IMR-90 (cell line): ENCODE results near the gene ARPC4. TPM values are rescaled to one million over a fixed set of nuclear protein-coding genes. Genes with fewer than 3 reads are reported as not detected.

ENCODE experiments used
- ATAC-seq: fragments of 200-7000 bp; cut with Tn5 transposase; 2 replicates; pipeline ENCODE4 v1.9.1; 2020; ENCODE audit warnings: low read depth, mild to moderate bottlenecking, moderate library complexity
- BruUV-seq: library from RNA; stranded (reverse); fragments of 400-500 nt; replicated peaks from 2 replicates; lab custom pipeline; 2021; lab: Mats Ljungman, UMichigan
- CTCF ChIA-PET: fragments of 300-600 bp; formaldehyde crosslinking; extraction: SDS; loops from one replicate; lab custom pipeline; 2021; ENCODE audit warnings: antibody characterized with exemption; lab: Yijun Ruan, JAX
- POLR2A ChIA-PET: fragments of 300-600 bp; sonication (Branson Sonifier 250); formaldehyde crosslinking; loops from one replicate; lab custom pipeline; 2022; ENCODE audit warnings: antibody characterized with exemption; ENCODE audit not compliant: unreplicated experiment; lab: Charles Lee
- DNase-seq: peaks from one replicate; pipeline ENCODE4 v3.0.0; 2013
- H2AFZ ChIP-seq: replicated peaks from 2 replicates; pipeline ENCODE3; 2013; ENCODE audit warnings: low read length, mild to moderate bottlenecking; ENCODE audit not compliant: poor library complexity
- H2AK5ac ChIP-seq: 2 replicates; pipeline ENCODE4 v1.6.1; 2013; ENCODE audit warnings: low read depth, low read length, inconsistent platforms
- H2AK9ac ChIP-seq: replicated peaks from 2 replicates; pipeline ENCODE3; 2013; ENCODE audit warnings: mild to moderate bottlenecking, low read depth, low read length, moderate library complexity; ENCODE audit not compliant: poor library complexity
- H2BK120ac ChIP-seq: 2 replicates; pipeline ENCODE4 v1.6.1; 2013; ENCODE audit warnings: low read depth, low read length, inconsistent platforms
- H2BK15ac ChIP-seq: 3 replicates; pipeline ENCODE4 v1.6.1; 2013; ENCODE audit warnings: low read depth, low read length, inconsistent platforms
- H2BK20ac ChIP-seq: 2 replicates; pipeline ENCODE4 v1.6.1; 2013; ENCODE audit warnings: low read depth, mild to moderate bottlenecking, inconsistent platforms, low read length, moderate library complexity
- H2BK5ac ChIP-seq: 2 replicates; pipeline ENCODE4 v1.6.1; 2013; ENCODE audit warnings: mild to moderate bottlenecking, low read depth, low read length, inconsistent platforms; ENCODE audit not compliant: poor library complexity, severe bottlenecking
- H3K14ac ChIP-seq: replicated peaks from 2 replicates; pipeline ENCODE4 v1.6.1; 2013; ENCODE audit warnings: low read depth, low read length, inconsistent platforms
- H3K18ac ChIP-seq: 2 replicates; pipeline ENCODE4 v1.6.1; 2013; ENCODE audit warnings: low read depth, low read length, control low read depth
- H3K23ac ChIP-seq: 2 replicates; pipeline ENCODE4 v1.6.1; 2013; ENCODE audit warnings: low read depth, low read length, inconsistent platforms
- H3K27ac ChIP-seq: 2 replicates; pipeline ENCODE4 v1.5.1; 2013; ENCODE audit warnings: mild to moderate bottlenecking, control low read depth, low read length; ENCODE audit not compliant: insufficient read depth
- H3K27me3 ChIP-seq: 2 replicates; pipeline ENCODE4 v1.6.1; 2013; ENCODE audit warnings: low read length; ENCODE audit not compliant: control insufficient read depth, insufficient read depth
- H3K36me3 ChIP-seq: 2 replicates; pipeline ENCODE4 v1.6.1; 2013; ENCODE audit warnings: low read length, mixed read lengths; ENCODE audit not compliant: control insufficient read depth, insufficient read depth
- H3K4ac ChIP-seq: 2 replicates; pipeline ENCODE4 v1.6.1; 2013; ENCODE audit warnings: low read depth, low read length, inconsistent platforms
- H3K4me1 ChIP-seq: 2 replicates; pipeline ENCODE4 v1.6.1; 2013; ENCODE audit warnings: low read length, mixed read lengths; ENCODE audit not compliant: control insufficient read depth, insufficient read depth
- H3K4me2 ChIP-seq: 2 replicates; pipeline ENCODE4 v1.6.1; 2013; ENCODE audit warnings: low read depth, mild to moderate bottlenecking, control low read depth, low read length, moderate library complexity
- H3K4me3 ChIP-seq: 2 replicates; pipeline ENCODE4 v1.5.1; 2013; ENCODE audit warnings: low read depth, mild to moderate bottlenecking, control low read depth, low read length, moderate library complexity; ENCODE audit not compliant: insufficient read depth
- H3K56ac ChIP-seq: 2 replicates; pipeline ENCODE4 v1.6.1; 2013; ENCODE audit warnings: low read length, inconsistent platforms; ENCODE audit not compliant: insufficient read depth; ENCODE audit errors: extremely low read depth
- H3K79me1 ChIP-seq, 2 experiments: 2 replicates each; pipeline ENCODE4 v1.6.1; 2013; ENCODE audit warnings: low read length in 2 of 2, inconsistent platforms in 1 of 2, low read depth in 1 of 2
- H3K9ac ChIP-seq: 2 replicates; pipeline ENCODE4 v1.6.1; 2013; ENCODE audit warnings: low read depth, low read length, control low read depth
- H3K9me1 ChIP-seq: 2 replicates; pipeline ENCODE4 v1.6.1; 2013; ENCODE audit warnings: low read length, inconsistent platforms; ENCODE audit not compliant: insufficient read depth
- H3K9me3 ChIP-seq: 2 replicates; pipeline ENCODE4 v1.6.1; 2013; ENCODE audit warnings: low read length; ENCODE audit not compliant: control insufficient read depth, insufficient read depth
- H4K20me1 ChIP-seq: 2 replicates; pipeline ENCODE4 v1.6.1; 2013; ENCODE audit warnings: low read length, inconsistent platforms; ENCODE audit not compliant: insufficient read depth
- H4K5ac ChIP-seq: 2 replicates; pipeline ENCODE4 v1.6.1; 2013; ENCODE audit warnings: mild to moderate bottlenecking, low read depth, low read length, control low read depth
- H4K8ac ChIP-seq, 2 experiments: 2 replicates each; pipeline ENCODE4 v1.6.1; 2013; ENCODE audit warnings: low read depth in 2 of 2, low read length in 2 of 2, control low read depth in 1 of 2, inconsistent platforms in 1 of 2
- H4K91ac ChIP-seq: 2 replicates; pipeline ENCODE4 v1.6.1; 2013; ENCODE audit warnings: low read depth, low read length, inconsistent platforms; ENCODE audit not compliant: insufficient read depth
- CTCF ChIP-seq: conservative IDR thresholded peaks from 2 replicates; pipeline ENCODE4 v1.5.1; 2012; ENCODE audit warnings: mild to moderate bottlenecking, low read depth, low read length, improper control_type of control experiment
- FOS ChIP-seq: fragments of 150-350 bp; IDR thresholded peaks from 2 replicates; pipeline ENCODE4 v1.6.1; 2016; ENCODE audit warnings: low read depth, low read length
- WGBS, 2 experiments: methylation state at CpG; one replicate each; pipeline versions ENCODE4 v1.1.5 to v1.1.7; 2013; ENCODE audit warnings: missing lambda C conversion rate in 2 of 2; ENCODE audit not compliant: insufficient read length in 1 of 2; ENCODE audit errors: extremely low coverage in 2 of 2; 5-methylcytosine and 5-hydroxymethylcytosine counted together
- dilution Hi-C: fragments of 300-500 bp; cut with HindIII; formaldehyde crosslinking; loops from one replicate; pipeline ENCODE4 v1.14.3; 2018; ENCODE audit warnings: low sequenced_read_pairs; ENCODE audit not compliant: unreplicated experiment
- in situ Hi-C: fragments of 300-500 bp; cut with MboI; formaldehyde crosslinking; loops from 3 replicates; pipeline ENCODE4 v1.14.3; 2019; ENCODE audit warnings: low sequenced_read_pairs, inconsistent platforms, mixed read lengths
- intact Hi-C: fragments of 100-400 bp; cut with micrococcal nuclease; formaldehyde crosslinking; loops from 2 replicates; pipeline ENCODE4 v1.10.0; 2022
- polyA plus RNA-seq, 3 experiments: library from polyadenylated mRNA; depleted of rRNA; stranded (reverse); fragments of >200 nt; gene quantifications; 2 replicates each; pipeline ENCODE4 v1.2.3, GENCODE V29; 2012; ENCODE audit warnings: low replicate concordance in 1 of 3
- total RNA-seq: library from RNA; depleted of rRNA; stranded (reverse); fragments of >200 nt; gene quantifications from 2 replicates; pipeline ENCODE4 v1.2.3, GENCODE V29; 2012

Gene ARPC4
- total and polyA plus RNA-seq, 2 of the 4 experiments (the other 2 are of a cell fraction) = 188 to 383 TPM

GRCh38 chr3:9808345-9809037 is 15.6 kb downstream of the ARPC4 start:
- no TSS peak for BruUV-seq
- WGBS, 2 experiments = no CpG with 5 or more reads among the region's 7 CpGs
- DNase-seq (peak; percentile 43), ATAC-seq (no peak; the same call in 1 of the 2 replicates)
- Histone ChIP-seq H3K79me1 (peaks cover 4 to 23% of the 10 kb centered on the region in 2 experiments; a peak in 3 of 4 replicates), H3K14ac (no peak overlapping the region), H3K56ac (no peak overlapping the region), H3K23ac (no peak overlapping the region), H2BK15ac (no peak overlapping the region), H3K9ac (no peak overlapping the region), H2BK120ac (no peak overlapping the region), H2BK5ac (no peak overlapping the region), H2AK5ac (peak overlapping the region; percentile 35), H3K4me3 (no peak overlapping the region), H4K20me1 (peaks cover 24% of the 10 kb centered on the region), H3K9me1 (peaks cover 9% of the 10 kb centered on the region), H2BK20ac (no peak overlapping the region), H3K27ac (no peak overlapping the region), H4K5ac (no peak overlapping the region), H4K8ac (no peak overlapping the region), H4K91ac (no peak overlapping the region), H3K27me3 (no peaks in the 10 kb centered on the region), H3K4me2 (no peak overlapping the region), H3K9me3 (no peaks in the 10 kb centered on the region), H3K4me1 (peaks cover 14% of the 10 kb centered on the region), H3K4ac (peak overlapping the region; percentile 54; the same call in 1 of the 2 replicates), H3K18ac (no peak overlapping the region), H2AK9ac (peak overlapping the region; percentile 62), H3K36me3 (peaks cover 42% of the 10 kb centered on the region), H2AFZ (peak overlapping the region; percentile 13)
- TF ChIP-seq CTCF = 0 out of 2 replicates have a peak, but pooled peaks have one; percentile 23
- TF ChIP-seq FOS = no peak
- POLR2A ChIA-PET = no interaction called here
- in situ Hi-C loops (no loop called here), dilution Hi-C loops (no loop called here), intact Hi-C loops (no loop called here)
- CTCF ChIA-PET = interaction anchor here (0.5 to 0.9 kb wide), 4 partner anchors 9 to 205 kb away, joined by 3 to 7 read pairs (median 4); no protein-coding TSS in a partner anchor
